Activated CD8-positive, alpha-beta T cell treated with anti-CD3 and anti-CD28 coated beads for 36 hours (primary cell): Measurements from ENCODE around the gene PRLH. TPM values are rescaled to one million over a fixed set of nuclear protein-coding genes. Genes with fewer than 3 reads are reported as not detected.

Experiments used
- ATAC-seq: fragments of 200-7000 bp; cut with Tn5 transposase; one replicate; pipeline ENCODE4 v1.10.0; 2021; ENCODE audit warnings: mild to moderate bottlenecking, moderate library complexity
- CTCF ChIA-PET: fragments of 350-600 bp; sonication (Branson Sonifier 250); formaldehyde crosslinking; loops from one replicate; lab custom pipeline; 2021; ENCODE audit warnings: antibody characterized with exemption; lab: Charles Lee
- POLR2A ChIA-PET: fragments of 350-600 bp; sonication (Branson Sonifier 250); formaldehyde crosslinking; loops from one replicate; lab custom pipeline; 2021; ENCODE audit warnings: antibody characterized with exemption; lab: Charles Lee
- DNase-seq: peaks from one replicate; pipeline ENCODE4 v3.0.0-alpha.2; 2020
- H3K27ac Mint-ChIP-seq: one replicate; pipeline ENCODE4 v1.8.0; 2021; ENCODE audit warnings: mild to moderate bottlenecking, mixed read lengths
- H3K27me3 Mint-ChIP-seq: one replicate; pipeline ENCODE4 v1.8.0; 2021; ENCODE audit warnings: mixed read lengths
- H3K36me3 Mint-ChIP-seq: one replicate; pipeline ENCODE4 v1.8.0; 2021; ENCODE audit warnings: low read depth, mixed read lengths
- H3K4me1 Mint-ChIP-seq: one replicate; pipeline ENCODE4 v1.8.0; 2021; ENCODE audit warnings: low read depth, mixed read lengths
- H3K4me3 Mint-ChIP-seq: one replicate; pipeline ENCODE4 v1.8.0; 2021; ENCODE audit warnings: mild to moderate bottlenecking, moderate library complexity, mixed read lengths
- H3K9me3 Mint-ChIP-seq: one replicate; pipeline ENCODE4 v1.8.0; 2021; ENCODE audit warnings: mixed read lengths
- intact Hi-C: fragments of 100-400 bp; cut with micrococcal nuclease; formaldehyde crosslinking; loops from one replicate; pipeline ENCODE4 v1.10.0; 2022
- total RNA-seq, 2 experiments: library from RNA; stranded (reverse); gene quantifications; one replicate each; pipeline ENCODE4 v1.2.3, GENCODE V29; 2021
- TF ChIP-seq, protein P1 (sequence below): fragments of 200-600 bp; IDR thresholded peaks from one replicate; pipeline ENCODE4 v1.8.0; 2022; ENCODE audit warnings: antibody characterized with exemption, mild to moderate bottlenecking

PRLH gene
- total RNA-seq, 2 experiments from 2014 or later: not detected

DNA sequence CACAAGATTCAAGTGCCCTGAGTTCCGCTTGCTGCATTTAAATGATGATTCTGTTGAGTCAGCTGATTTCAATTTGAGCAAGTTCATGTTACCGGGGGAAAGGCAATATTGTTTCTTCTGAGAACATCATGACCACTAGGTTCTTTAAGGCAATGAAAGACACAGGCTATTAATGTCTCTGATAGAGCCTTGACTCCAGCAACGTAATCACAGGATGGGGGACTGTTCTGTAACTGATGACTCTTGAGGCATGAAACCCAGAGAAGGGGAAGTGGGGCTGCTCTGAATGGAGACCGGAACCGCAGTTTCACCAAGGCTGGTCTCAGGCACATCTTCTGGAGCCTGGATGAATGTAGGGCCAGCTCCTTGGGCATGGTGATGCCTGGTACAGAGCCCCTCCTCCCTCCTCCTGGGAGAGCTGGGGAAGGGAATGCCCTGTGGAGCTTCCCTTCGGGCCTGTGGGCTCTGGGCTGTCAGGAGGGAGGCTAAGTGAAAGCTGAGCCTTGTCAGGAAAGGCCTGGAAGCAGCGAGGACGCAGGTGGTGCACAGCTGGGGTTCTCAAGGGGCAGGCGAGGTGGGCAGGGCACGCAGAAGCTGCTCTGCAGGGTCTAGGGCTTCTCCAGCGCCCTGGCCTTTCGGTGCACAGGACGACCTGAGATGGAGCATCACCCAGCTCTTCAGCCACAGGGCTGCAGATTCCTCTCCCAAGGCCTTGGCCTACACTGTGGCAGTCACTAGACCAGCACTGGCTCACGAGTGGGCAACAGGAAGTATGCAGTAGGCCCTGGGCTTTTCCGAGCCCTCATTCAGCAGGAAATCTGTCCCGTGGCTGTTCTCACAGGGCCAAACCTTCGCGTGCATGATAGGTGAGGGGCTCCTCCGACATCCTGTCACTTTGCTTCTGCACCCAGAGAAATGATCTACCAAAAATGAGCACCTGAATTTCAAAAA lies 36.6 kb upstream of the PRLH start:
- Mint-ChIP-seq H3K27ac (no peak overlapping the region), H3K4me1 (no peaks in the 10 kb centered on the region), H3K9me3 (no peaks in the 10 kb centered on the region), H3K4me3 (no peak overlapping the region), H3K36me3 (no peaks in the 10 kb centered on the region), H3K27me3 (no peaks in the 10 kb centered on the region)
- DNase-seq (no peak), ATAC-seq (no peak)
- CTCF ChIA-PET: interaction anchor here (1.5 kb wide), 1 partner anchor 43 kb away, joined by 7 read pairs; no protein-coding TSS in a partner anchor
- TF ChIP-seq, protein P1, sequence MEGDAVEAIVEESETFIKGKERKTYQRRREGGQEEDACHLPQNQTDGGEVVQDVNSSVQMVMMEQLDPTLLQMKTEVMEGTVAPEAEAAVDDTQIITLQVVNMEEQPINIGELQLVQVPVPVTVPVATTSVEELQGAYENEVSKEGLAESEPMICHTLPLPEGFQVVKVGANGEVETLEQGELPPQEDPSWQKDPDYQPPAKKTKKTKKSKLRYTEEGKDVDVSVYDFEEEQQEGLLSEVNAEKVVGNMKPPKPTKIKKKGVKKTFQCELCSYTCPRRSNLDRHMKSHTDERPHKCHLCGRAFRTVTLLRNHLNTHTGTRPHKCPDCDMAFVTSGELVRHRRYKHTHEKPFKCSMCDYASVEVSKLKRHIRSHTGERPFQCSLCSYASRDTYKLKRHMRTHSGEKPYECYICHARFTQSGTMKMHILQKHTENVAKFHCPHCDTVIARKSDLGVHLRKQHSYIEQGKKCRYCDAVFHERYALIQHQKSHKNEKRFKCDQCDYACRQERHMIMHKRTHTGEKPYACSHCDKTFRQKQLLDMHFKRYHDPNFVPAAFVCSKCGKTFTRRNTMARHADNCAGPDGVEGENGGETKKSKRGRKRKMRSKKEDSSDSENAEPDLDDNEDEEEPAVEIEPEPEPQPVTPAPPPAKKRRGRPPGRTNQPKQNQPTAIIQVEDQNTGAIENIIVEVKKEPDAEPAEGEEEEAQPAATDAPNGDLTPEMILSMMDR: no peak
- POLR2A ChIA-PET: no interaction called here
- intact Hi-C loops: loop anchor here (5.0 kb wide), 1 partner anchor 38 kb away; the partner anchor contains the start of gene PRLH

DNA sequence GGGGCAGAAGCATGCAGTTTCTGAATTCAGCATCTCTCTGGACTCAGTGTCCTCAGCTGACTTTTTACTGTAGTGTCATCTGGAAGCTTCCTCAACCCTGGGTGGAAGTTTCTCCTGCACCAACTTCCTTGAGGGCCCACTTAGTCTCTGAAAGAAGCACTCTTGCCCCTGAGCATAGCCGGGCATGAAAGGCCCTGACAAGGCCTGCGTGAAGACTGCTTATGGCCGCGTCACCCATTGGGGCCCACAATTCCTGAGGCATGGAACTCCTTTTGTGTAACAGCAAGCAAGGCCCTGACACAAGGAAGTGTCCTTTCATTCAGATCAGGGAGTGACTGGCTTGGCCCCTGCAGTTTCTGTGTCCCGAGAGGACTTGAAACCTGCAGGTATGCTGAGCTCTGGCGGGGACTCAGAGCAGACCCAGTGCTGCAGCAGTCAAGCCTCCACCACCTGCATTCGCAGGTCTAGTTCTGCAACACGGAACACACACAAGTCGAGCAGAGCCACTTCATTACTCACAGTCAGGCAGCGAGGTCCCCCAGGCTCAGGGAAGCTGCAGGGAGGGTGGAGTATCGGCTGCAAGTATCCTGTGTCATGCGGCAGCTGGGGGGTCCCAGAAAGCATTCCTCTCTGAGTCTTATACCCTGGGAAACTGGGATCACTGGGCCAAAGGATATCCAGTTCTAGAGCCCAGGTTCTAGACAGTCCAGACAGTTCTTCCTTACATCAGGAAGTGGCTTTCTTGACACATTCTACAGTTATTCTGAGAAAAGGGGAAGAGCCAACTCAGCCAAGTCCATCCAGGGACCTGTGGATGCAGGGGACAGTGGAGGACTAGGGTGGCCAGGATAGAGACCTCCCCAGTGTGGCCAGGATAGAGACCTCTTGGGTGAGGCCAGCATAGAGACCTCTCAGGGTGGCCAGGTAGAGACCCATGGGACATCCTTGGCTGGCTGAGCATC lies 35.6 kb upstream of the PRLH start:
- Mint-ChIP-seq H3K27ac (no peak overlapping the region), H3K36me3 (no peaks in the 10 kb centered on the region), H3K4me3 (no peak overlapping the region), H3K27me3 (no peaks in the 10 kb centered on the region), H3K4me1 (no peaks in the 10 kb centered on the region), H3K9me3 (no peaks in the 10 kb centered on the region)
- TF ChIP-seq, protein P1: no peak
- POLR2A ChIA-PET: no interaction called here
- intact Hi-C loops: loop anchor here (5.0 kb wide), 1 partner anchor 37 kb away; the partner anchor contains the start of gene PRLH
- CTCF ChIA-PET: interaction anchor here (1.0 kb wide), 1 partner anchor 40 kb away, joined by 3 read pairs; no protein-coding TSS in a partner anchor
- DNase-seq (no peak), ATAC-seq (no peak)

DNA sequence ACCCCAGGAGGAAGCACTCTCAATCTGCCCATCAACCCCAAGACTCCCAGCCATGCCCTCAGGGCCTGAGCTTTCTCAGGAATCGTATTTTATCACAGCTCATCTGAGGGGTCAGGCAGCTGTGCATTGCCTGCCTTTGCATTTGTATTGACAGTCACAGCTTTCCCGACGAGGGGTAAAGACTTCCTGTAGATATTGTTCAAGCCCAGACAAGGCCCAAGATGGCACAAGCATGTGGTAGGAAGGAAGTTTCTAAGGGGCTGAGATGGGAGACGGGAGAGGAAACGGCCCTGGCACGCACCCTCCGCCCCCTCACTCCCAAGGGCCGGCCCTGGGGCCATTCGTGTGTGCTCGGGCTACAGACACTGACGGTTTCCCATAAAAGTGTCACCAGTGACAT lies 34.2 kb upstream of the PRLH start:
- TF ChIP-seq, protein P1: no peak
- intact Hi-C loops: loop anchor here (5.0 kb wide), 1 partner anchor 35 kb away; the partner anchor contains the start of gene PRLH
- no peaks in the 10 kb centered on the region for H3K27me3 Mint-ChIP-seq
- no peak for ATAC-seq
- ChIA-PET POLR2A (no interaction called here), CTCF (interaction anchor here (1.0 to 2.4 kb wide), 4 partner anchors 20 to 110 kb away, joined by 3 to 16 read pairs (median 6); no protein-coding TSS in a partner anchor)
- no peaks in the 10 kb centered on the region for H3K36me3 Mint-ChIP-seq
- no peak for DNase-seq
- H3K27ac Mint-ChIP-seq: no peak overlapping the region
- no peaks in the 10 kb centered on the region for H3K4me1 Mint-ChIP-seq
- no peaks in the 10 kb centered on the region for H3K9me3 Mint-ChIP-seq
- no peak overlapping the region for H3K4me3 Mint-ChIP-seq

DNA sequence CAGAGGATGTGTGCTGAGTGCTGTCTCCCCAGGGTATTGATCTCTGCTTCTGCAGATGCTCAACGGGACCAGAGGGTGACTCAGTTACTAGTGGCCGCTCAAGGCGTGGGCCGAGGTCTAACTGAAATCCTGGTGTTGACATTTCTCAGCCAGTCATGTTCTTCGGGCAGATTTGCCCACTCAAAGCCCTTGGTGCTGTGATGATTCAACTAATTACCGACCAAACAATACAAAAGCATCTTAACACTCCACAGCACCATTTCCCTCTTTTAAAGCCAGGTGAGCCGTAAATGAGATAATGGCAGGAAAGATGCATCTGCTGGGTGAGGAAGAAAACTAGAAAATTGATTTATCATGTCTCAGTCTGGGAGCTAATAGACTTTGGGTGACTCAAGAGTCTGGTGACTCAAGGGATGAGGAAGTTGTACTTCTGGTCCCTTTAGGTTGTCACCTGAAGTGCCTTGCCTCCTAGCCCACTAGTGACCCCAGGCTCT lies 32.7 kb upstream of the PRLH start:
- no peak for ATAC-seq
- intact Hi-C loops: loop anchor here (5.0 kb wide), 1 partner anchor 34 kb away; the partner anchor contains the start of gene PRLH
- Mint-ChIP-seq H3K36me3 (no peaks in the 10 kb centered on the region), H3K27ac (no peak overlapping the region), H3K4me3 (no peak overlapping the region), H3K4me1 (no peaks in the 10 kb centered on the region), H3K9me3 (no peaks in the 10 kb centered on the region), H3K27me3 (no peaks in the 10 kb centered on the region)
- DNase-seq: no peak
- ChIA-PET POLR2A (interaction anchor here (1.2 kb wide), 1 partner anchor 21 kb away, joined by 3 read pairs; no protein-coding TSS in a partner anchor), CTCF (interaction anchor here (0.8 to 3.4 kb wide), 3 partner anchors 21 to 112 kb away, joined by 3 to 16 read pairs (median 14); no protein-coding TSS in a partner anchor)
- TF ChIP-seq, protein P1: no peak
